Memory B cell (primary cell): ENCODE results near the gene C12orf75.
"Not testable (repeated sequence)": the region's sequence is repeated elsewhere in the genome, so short reads cannot be mapped to it uniquely, and the experiment has no call there.

Experiments used
- ATAC-seq: fragments of 150-1000 bp; cut with Tn5 transposase; 2 replicates; pipeline ENCODE4 v1.10.0; 2021; ENCODE audit warnings: low read depth, mild to moderate bottlenecking, moderate library complexity
- DNase-seq, 2 donors: peaks; one replicate each; pipeline ENCODE4 v3.0.0; 2022; ENCODE audit warnings: low spot score in 2 of 2
- H3K27ac Mint-ChIP-seq: one replicate; pipeline ENCODE4 v1.8.0; 2022; ENCODE audit warnings: mild to moderate bottlenecking, moderate library complexity, mixed read lengths
- H3K27me3 Mint-ChIP-seq: one replicate; pipeline ENCODE4 v1.8.0; 2022; ENCODE audit warnings: mixed read lengths
- H3K36me3 Mint-ChIP-seq: one replicate; pipeline ENCODE4 v1.8.0; 2022; ENCODE audit warnings: mild to moderate bottlenecking, mixed read lengths
- H3K4me1 Mint-ChIP-seq: one replicate; pipeline ENCODE4 v1.8.0; 2022; ENCODE audit warnings: mixed read lengths
- H3K4me3 Mint-ChIP-seq: one replicate; pipeline ENCODE4 v1.8.0; 2022; ENCODE audit warnings: mild to moderate bottlenecking, moderate library complexity, mixed read lengths
- H3K9me3 Mint-ChIP-seq: one replicate; pipeline ENCODE4 v1.8.0; 2022; ENCODE audit warnings: mixed read lengths

C12orf75 gene

DNA sequence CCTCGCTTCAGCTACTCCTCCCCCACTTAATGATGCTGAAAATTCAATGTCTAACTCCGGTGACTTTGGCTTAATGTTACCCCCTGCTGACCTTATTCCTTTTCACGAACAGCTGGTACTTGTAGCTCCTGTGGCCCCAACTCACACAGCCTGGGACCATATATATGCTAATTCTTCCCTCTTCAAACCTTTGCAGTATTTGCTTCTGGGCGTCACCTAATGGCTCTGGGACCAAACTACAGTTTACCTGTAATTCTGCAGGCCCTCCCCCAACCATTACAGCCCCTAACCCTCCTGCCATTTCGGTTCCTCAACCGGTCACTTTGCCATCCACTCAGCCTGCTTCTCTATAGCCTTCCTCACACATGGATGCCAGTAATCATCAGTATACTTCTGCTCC lies 29.6 kb upstream of the C12orf75 start:
- peaks cover 3% of the 10 kb centered on the region for H3K36me3 Mint-ChIP-seq

DNA sequence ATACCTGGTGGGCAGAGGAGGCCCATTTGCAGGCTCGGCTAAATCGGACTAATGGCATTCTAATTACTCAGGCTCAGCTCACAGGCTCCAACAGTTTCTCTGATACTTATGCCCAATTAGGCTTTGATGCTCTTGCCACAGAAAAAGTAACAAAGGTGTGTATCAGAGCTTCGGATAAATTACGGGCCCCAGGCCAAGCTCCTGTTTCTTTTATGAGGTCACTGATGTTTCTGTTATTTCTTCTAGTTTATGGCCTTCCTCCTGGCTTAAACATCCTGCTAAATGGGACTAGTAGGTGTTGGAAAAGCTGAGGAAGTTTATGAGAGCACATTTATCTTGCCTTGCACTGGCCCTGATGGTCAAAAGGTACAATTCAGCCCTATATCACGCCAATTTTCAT lies 28.8 kb upstream of the C12orf75 start:
- no peaks in the 10 kb centered on the region for H3K4me1 Mint-ChIP-seq
- ATAC-seq, result no peak
- DNase-seq, result no peak
- peaks cover 3% of the 10 kb centered on the region for H3K36me3 Mint-ChIP-seq
- no peak overlapping the region for H3K4me3 Mint-ChIP-seq
- no peak overlapping the region for H3K27ac Mint-ChIP-seq
- no peaks in the 10 kb centered on the region for H3K27me3 Mint-ChIP-seq
- H3K9me3 Mint-ChIP-seq, result peaks cover 9% of the 10 kb centered on the region

More for the DNA sequence above, 29.6 kb upstream of the C12orf75 start:
- peaks cover 9% of the 10 kb centered on the region for H3K9me3 Mint-ChIP-seq
- no peaks in the 10 kb centered on the region for H3K4me1 Mint-ChIP-seq
- DNase-seq (no peak), ATAC-seq (no peak)
- no peaks in the 10 kb centered on the region for H3K27me3 Mint-ChIP-seq
- no peak overlapping the region for H3K4me3 Mint-ChIP-seq
- H3K27ac Mint-ChIP-seq, result no peak overlapping the region

DNA sequence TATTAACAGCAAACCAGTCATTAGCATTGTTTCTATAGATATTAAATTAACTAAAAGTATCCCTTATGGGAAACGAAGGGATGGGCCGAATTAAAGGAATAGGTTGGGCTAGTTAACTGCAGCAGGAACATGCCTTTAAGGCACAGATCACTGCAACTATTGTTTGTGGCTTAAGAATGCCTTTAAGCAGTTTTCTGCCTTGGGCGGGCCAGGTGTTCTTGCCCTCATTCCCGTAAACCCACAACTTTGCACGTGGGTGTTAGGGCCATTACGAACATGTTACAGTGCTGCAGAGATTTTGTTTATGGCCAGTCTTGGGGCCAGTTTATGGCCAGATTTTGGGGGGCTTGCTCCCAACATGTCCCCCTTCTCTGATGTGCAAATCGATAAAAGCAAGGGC lies 27.5 kb upstream of the C12orf75 start:
- H3K36me3 Mint-ChIP-seq, H3K9me3 Mint-ChIP-seq, DNase-seq, ATAC-seq, H3K4me1 Mint-ChIP-seq, H3K4me3 Mint-ChIP-seq, H3K27me3 Mint-ChIP-seq, H3K27ac Mint-ChIP-seq: not testable (repeated sequence)

DNA sequence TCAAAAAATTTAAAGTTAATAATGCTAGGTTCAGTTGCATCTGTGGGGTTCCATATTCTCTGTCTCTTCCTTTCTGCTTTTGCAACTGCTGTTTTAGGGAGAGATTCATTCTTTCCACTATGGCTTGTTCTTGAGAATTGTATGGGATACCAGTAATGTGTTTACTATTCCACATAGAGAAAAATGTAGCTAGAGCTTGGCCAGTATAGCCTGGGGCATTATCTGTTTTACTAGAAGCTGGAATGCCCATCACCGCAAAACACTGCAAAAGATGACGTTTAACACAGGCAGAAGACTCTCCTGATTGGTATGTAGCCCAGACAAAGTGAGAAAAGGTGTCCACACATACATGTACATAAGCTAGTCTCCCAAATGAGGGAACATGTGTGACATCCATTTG lies 25.9 kb upstream of the C12orf75 start:
- H3K9me3 Mint-ChIP-seq, DNase-seq, H3K4me1 Mint-ChIP-seq, H3K27me3 Mint-ChIP-seq, H3K27ac Mint-ChIP-seq, ATAC-seq, H3K4me3 Mint-ChIP-seq, H3K36me3 Mint-ChIP-seq: not testable (repeated sequence)

DNA sequence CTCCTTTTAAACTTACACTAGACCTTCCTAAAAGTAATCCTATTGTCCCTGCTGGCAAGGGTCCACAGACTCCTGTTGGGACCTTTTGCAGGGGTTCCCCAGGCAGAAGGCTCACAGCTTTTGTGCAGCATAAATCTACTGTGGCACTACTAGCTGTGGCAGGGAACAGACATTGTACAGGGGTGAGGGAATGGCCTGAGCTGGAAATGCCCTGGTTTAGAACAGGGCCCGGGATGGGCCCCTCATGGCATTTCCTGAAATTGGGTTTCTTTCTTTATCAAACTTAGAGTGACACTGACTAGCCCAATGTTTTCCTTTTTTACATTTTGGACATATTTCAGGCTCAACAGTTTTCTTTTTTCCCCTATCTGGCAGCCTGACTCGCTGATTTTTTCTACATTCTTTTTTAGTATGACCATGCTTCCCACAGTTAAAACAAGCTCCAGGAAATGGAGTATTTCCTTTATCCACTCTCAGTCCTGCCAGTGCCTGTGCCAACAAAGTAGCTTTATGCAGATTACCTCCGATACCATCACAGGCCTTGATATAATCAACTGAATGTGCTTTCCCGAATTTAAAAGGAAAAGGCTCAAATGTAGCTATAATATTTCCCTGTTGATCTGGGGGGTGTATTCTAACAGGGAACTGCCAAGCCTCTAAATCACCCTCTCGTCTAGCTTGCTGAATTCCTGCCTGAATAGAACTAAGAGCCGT lies 22.7 kb upstream of the C12orf75 start:
- ATAC-seq, H3K4me1 Mint-ChIP-seq, H3K27ac Mint-ChIP-seq: not testable (repeated sequence)

DNA sequence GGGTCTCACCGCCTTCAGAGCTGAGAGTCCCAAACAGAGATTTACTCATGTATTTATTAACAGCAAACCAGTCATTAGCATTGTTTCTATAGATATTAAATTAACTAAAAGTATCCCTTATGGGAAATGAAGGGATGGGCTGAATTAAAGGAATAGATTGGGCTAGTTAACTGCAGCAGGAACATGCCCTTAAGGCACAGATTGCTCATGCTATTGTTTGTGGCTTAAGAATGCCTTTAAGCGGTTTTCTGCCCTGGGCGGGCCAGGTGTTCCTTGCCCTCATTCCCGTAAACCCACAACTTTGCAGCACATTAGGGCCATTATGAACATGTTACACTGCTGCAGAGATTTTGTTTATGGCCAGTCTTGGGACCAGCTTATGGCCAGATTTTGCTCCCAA lies 21.7 kb upstream of the C12orf75 start:
- not testable (repeated sequence) for H3K36me3 Mint-ChIP-seq, H3K27me3 Mint-ChIP-seq, ATAC-seq, H3K9me3 Mint-ChIP-seq, DNase-seq, H3K27ac Mint-ChIP-seq, H3K4me1 Mint-ChIP-seq, H3K4me3 Mint-ChIP-seq

More for the DNA sequence above, 22.7 kb upstream of the C12orf75 start:
- DNase-seq, H3K4me3 Mint-ChIP-seq, H3K9me3 Mint-ChIP-seq, H3K36me3 Mint-ChIP-seq, H3K27me3 Mint-ChIP-seq: not testable (repeated sequence)

DNA sequence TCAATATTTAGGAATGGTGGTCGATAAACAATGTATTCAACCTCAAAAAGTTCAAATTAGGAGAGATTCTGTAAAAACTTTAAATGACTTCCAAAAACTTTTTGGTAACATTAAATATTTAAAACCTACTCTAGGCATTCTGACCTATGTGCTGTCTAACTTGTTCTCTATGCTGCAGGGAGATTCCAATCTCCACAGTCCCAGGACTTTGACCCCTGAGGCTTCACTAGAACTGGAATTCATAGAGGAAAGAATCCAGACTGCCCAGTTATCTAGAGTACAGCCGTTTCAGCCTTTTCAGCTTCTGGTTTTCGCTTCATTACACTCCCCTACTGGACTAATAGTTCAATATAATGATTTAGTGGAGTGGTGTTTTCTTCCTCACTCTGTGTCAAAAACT lies 21.1 kb upstream of the C12orf75 start:
- not testable (repeated sequence) for H3K36me3 Mint-ChIP-seq, ATAC-seq, H3K9me3 Mint-ChIP-seq, H3K4me3 Mint-ChIP-seq, H3K4me1 Mint-ChIP-seq, H3K27me3 Mint-ChIP-seq, H3K27ac Mint-ChIP-seq, DNase-seq

DNA sequence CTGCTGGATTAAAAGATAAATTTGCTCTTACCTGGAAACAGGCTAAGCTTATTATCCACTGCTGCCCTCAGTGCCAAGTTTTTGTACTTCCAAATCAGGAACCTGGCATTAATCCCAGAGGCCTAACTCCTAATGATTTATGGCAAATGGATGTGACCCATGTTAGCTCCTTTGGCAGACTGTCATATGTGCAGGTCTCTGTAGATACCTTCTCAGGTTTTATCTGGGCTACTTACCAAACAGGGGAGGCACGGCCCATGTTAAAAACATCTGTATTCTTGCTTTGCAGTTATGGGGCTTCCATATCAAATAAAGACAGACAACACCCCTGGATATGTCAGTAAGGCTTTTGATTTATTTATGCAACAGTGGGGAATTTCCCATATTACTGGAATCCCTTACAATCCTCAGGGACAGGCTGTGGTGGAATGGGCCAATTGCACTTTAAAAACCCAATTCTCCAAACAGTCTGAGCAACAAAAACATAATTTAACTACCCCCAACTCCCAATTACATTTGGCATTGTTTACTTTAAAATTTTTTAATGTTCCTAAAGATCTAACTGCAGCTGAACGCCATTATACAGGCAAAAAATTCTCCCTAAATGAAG lies 19.9 kb upstream of the C12orf75 start:
- ATAC-seq, DNase-seq, H3K36me3 Mint-ChIP-seq, H3K4me3 Mint-ChIP-seq, H3K27me3 Mint-ChIP-seq, H3K27ac Mint-ChIP-seq, H3K4me1 Mint-ChIP-seq: not testable (repeated sequence)
- H3K9me3 Mint-ChIP-seq, result peaks cover 11% of the 10 kb centered on the region

DNA sequence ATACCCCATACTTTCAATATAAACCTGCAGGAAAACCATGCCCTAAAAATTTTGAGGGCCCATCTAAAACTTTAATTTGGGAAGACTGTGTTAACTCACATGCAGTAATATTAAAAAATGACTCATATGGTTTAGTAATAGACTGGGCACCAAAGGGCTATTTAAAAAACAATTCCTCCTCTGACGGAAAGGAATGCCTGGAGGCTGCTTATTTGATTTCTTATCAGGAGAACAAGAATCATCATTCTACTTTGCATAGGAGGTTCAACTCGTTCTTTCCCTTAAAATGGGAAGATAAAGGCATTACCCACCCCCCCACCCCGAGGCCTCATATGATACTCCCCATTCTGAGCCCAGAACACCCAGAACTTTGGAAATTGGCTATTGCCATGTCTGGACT lies 18.6 kb upstream of the C12orf75 start:
- not testable (repeated sequence) for H3K27me3 Mint-ChIP-seq, DNase-seq, ATAC-seq, H3K27ac Mint-ChIP-seq, H3K4me3 Mint-ChIP-seq, H3K4me1 Mint-ChIP-seq, H3K36me3 Mint-ChIP-seq
- H3K9me3 Mint-ChIP-seq, result peaks cover 11% of the 10 kb centered on the region

DNA sequence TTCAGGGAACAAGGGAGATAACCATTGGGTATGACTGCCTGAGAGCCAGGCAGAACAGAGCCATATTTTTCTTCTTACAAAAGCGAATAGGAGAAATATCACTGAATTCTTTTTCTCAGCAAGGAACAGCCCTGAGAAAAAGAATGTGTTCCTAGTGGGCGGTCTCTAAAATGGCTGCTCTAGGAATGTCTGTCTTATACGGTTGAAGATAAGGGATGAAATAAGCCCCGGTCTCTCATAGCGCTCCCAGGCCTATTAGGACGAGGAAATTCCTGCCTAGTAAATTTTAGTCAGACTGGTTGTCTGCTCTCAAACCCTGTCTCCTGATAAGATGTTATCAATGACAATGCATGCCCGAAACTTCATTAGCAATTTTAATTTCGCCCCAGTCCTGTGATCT lies 16.7 kb upstream of the C12orf75 start:
- H3K4me1 Mint-ChIP-seq, DNase-seq, H3K27ac Mint-ChIP-seq, H3K4me3 Mint-ChIP-seq, H3K36me3 Mint-ChIP-seq, H3K9me3 Mint-ChIP-seq, H3K27me3 Mint-ChIP-seq, ATAC-seq: not testable (repeated sequence)

DNA sequence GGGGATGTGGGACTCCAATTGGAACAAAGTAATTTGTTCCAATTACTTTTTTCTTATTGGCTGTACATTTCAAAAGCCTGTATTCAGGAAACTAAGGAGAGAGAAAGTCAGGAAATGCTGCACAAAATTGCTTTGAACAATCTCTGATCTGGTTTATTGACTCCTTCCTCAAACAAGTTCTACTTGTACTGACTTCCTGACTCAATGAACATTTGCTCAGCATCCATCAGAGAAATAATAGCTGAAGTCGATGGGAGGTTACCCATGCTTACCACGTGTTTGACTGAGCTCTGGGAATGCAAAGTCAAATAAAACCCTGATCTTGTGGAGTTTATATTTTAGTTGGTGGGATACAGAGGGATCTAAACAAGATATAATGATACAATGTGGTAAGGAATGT lies 15.4 kb upstream of the C12orf75 start:
- H3K36me3 Mint-ChIP-seq, result peaks cover 4% of the 10 kb centered on the region
- ATAC-seq (no peak), DNase-seq (no peak)
- peaks cover 6% of the 10 kb centered on the region for H3K9me3 Mint-ChIP-seq
- H3K4me1 Mint-ChIP-seq, result no peaks in the 10 kb centered on the region
- H3K27ac Mint-ChIP-seq, result no peak overlapping the region
- H3K27me3 Mint-ChIP-seq, result peaks cover 2% of the 10 kb centered on the region
- no peak overlapping the region for H3K4me3 Mint-ChIP-seq

DNA sequence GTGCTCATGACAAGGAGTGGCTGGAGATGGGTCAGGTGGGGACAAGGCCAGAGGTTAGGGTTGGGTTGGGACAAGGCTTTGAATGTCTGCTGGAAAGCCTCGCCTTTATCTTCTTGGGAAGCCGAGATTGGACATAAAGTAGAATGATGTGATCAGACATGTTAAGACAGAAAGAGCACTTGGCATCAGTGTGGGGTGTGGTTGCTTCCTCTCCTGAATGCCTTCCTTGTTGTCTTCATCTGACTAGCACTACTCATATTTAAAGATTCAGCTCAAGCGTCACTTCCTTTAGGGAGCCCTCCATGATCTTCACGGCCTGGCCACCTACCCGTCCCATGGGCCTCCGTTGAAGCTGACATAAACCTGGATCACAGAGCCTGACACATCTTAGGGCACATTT lies 14.8 kb upstream of the C12orf75 start:
- H3K27ac Mint-ChIP-seq, result no peak overlapping the region
- H3K4me1 Mint-ChIP-seq, result no peaks in the 10 kb centered on the region
- H3K36me3 Mint-ChIP-seq, result peaks cover 4% of the 10 kb centered on the region
- H3K27me3 Mint-ChIP-seq, result peaks cover 2% of the 10 kb centered on the region
- DNase-seq (no peak), ATAC-seq (no peak)
- no peak overlapping the region for H3K4me3 Mint-ChIP-seq
- H3K9me3 Mint-ChIP-seq, result peaks cover 6% of the 10 kb centered on the region

DNA sequence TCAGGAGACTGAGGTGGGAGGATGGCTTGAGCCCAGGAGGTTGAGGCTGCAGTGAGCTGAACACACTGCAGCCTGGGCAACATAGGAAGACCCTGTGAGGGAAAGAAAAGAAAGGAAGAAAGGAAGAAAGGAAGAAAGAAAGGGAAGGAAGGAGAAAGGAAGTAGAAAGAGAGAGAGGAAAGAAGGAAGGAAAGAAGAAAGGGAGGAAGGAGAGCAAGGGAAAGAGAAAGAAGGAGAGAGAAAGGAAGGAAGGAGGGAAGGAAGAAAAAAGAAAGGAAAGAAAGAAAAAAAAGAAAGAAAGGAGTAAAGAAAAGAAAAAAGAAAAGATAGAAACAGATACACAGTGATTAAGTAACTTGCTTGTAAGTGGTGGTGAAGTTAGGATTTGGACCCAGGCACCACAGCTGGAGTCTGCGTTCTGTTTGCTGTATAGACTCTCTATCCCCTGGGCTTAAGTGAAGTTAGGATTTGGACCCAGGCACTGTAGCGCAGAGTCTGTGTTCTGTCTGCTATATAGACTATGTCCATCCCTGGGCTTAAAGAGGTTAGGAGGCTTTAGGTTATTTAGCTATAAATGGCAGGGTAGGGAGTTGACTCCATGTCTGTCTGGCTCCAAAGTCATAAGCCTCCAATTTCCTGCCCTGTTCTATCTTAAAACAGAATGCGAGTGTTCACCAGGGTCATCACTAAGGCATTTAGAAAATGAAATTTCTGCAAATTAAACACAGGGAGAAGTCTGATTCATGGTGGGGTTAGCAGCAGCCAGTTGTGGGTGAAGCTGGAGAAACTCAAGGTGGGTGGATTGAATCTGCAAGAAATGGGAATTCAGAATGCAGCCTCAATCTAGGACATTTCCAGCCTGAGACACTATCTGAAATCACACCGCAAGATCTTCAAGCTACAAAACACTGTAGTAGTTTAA lies 13.3 kb upstream of the C12orf75 start:
- peaks cover 4% of the 10 kb centered on the region for H3K36me3 Mint-ChIP-seq

DNA sequence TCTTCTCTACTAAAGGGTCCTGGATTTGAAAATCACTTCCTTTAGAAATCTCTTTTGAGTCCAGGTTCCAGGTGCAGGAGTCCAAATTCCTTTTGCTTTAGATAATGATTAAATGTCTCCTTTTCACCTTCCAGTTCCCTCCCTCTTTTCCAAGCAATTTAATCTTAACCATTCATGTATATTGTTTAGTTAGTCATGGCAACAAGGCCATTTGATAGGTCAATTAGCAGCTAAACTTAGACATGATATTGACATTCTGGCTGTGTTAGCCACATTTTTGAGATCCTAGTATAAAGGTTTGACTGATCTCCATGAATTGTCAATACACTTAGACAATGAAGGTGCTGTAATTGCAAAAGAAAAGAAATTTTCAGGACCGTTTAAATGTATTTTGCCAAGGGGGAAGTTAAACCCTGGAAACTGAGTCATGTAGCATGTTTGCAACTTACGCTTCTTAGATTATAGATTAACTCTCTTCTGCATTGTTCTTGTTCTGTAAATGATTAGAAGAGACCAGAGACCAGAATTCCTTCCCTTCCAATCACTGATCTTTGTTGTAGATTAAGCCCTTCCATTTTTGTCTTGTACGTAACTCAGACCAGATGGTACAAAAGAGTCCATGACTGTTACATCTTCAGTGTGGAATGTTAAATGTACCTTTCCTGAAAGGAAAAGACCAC lies 12.4 kb upstream of the C12orf75 start:
- H3K27ac Mint-ChIP-seq, result no peak overlapping the region
- H3K4me3 Mint-ChIP-seq, result no peak overlapping the region
- peaks cover 2% of the 10 kb centered on the region for H3K27me3 Mint-ChIP-seq
- H3K4me1 Mint-ChIP-seq, result no peaks in the 10 kb centered on the region
- H3K36me3 Mint-ChIP-seq, result peaks cover 4% of the 10 kb centered on the region
- no peak for DNase-seq
- ATAC-seq, result no peak
- H3K9me3 Mint-ChIP-seq, result peaks cover 6% of the 10 kb centered on the region

More for the DNA sequence above, 13.3 kb upstream of the C12orf75 start:
- H3K27ac Mint-ChIP-seq, result no peak overlapping the region
- DNase-seq, result no peak
- H3K4me3 Mint-ChIP-seq, result no peak overlapping the region
- H3K9me3 Mint-ChIP-seq, result peaks cover 6% of the 10 kb centered on the region
- H3K4me1 Mint-ChIP-seq, result no peaks in the 10 kb centered on the region
- peaks cover 2% of the 10 kb centered on the region for H3K27me3 Mint-ChIP-seq
- no peak for ATAC-seq
